ENCODE measurements around the gene SOX3.

SOX3 gene

DNA sequence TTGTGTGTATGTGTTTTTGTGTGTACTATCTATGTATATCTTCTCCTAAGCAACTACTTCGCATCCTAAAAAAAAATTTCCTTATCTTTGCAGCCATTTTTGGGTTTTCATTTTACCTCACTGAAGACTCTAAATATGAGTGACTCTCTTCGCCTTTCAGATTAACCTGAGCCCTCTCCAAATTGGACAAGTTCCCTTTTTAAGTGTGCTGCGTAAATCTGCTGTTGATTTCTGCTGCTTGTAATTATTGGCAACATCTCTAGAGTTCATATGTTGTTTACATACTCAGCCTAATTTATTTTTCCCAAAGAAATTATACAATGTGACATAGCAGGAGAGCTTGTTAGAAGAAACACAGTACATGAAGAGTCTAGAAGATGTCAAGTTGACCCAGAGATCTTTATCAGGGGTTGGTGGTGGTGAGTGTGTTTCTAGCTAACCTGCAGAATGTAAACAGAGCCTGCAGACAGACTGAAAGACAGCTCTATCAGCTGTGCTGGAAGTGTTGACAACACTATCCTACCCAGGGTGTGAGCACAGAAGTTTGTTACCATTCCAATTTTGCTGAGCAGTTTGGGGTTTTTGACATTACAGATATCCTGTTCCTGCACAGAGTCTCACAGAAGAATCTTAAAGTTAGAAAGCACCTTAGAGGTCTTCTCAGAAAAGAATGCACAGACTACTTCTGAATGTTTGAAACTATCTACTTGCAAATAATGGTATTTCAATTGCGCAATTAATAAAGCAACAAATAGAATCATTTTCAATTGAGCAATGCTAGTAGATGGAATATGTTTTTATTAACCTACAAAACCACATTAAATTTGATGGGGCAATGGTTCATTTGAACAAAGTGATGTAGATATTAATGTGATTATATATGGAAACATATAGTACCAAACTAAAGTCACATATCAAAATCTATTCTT is 12.5 kb downstream of the SOX3 start:
- DNase-seq, result no peak

DNA sequence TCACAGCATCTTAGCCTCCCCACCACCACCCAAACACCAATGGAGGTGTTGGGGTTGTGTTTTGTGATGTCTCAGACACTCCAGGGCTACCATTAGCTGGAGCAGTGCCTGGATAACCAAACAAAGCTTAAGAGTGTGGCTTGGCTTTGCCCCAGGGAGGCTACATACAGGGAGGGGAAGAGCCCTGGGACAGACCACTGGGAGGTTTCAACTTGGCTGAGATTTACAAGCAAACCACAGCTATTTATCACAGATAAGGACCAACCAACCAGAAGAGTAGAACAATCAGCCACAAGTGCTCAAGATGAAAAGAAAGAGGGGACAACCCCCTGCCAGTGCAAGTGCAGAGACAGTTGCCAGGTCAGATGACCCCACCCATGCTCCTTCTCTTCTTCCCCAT is 24.1 kb downstream of the SOX3 start:
- DNase-seq, result no peak

DNA sequence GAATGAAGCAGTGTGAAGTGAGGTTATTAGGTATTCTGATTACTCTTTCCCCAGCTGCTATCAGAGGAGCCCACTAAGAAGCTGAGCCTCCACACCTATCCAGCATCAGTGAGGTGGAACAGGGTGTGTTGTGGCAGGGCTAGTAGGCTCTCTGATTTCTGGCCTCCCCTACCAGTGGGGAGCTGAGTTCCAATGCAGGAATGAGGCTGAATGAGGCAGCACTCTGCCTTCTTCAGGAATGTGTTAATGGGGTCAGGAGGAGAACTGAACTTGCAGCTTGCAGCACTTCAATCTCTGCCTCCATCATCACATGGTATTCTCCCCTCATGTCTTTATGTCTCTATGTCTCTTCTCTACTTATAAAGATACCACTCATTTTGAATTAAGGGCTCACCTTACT is 26.9 kb downstream of the SOX3 start:
- DNase-seq, result no peak

DNA sequence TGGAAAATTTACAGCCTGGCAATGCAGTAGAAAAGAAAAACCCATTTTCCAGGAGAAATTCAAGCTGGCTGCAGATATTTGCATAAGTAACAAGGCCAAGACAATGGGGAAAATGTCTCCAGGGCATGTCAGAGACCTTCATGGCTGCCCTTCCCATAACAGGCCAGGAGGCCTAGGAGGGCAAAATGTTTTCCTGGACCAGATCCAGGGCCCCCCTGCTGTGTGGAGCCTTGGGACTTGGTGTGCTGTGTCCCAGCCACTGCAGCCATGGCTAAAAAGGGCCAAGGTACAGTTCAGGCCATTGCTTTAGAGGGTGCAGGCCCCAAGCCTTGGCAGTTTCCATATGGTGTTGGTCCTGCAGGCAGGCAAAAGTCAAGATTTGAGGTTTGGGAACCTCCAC is 29.8 kb downstream of the SOX3 start:
- DNase-seq, result no peak

DNA sequence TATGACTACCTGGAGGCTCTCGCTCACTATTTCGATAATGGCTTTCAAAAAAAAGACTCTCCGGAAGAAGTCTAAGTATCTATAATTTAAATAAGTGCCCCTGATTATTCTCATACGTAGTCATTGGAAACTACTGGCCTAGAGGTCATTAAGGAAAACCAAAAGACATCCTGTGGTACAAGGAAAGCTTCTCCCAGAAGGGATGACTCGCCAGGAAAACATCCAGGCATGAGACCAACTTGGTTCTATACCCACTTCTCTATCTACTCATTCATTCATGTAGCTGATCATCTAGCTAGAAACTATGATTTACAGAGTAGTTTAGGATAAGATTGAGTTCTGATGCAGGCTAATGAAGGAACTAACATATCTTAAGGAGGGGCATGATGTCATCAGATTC is 37.7 kb downstream of the SOX3 start:
- no peak for DNase-seq

Data from suppressor macrophage treated with lipopolysaccharide for 4 hours (primary cell).